Upper lobe of left lung (tissue), 4 donors: Measurements from ENCODE around the gene VASH2.

Experiments used
- POLR2A ChIP-seq, 4 donors: fragments of 450-650 bp; IDR thresholded peaks; one replicate each; pipeline ENCODE4 v1.5.1; 2016 to 2017; ENCODE audit warnings: antibody characterized with exemption in 4 of 4, mild to moderate bottlenecking in 2 of 4
- TF ChIP-seq, protein P1 (sequence below), 6 experiments: fragments of 450-650 bp in 4 of 6; fragments of 200-600 bp in 2 of 6; sonication (generic) in 2 of 6; IDR thresholded peaks; one replicate each; pipeline ENCODE4 v1.5.1; 2016 to 2019; ENCODE audit warnings: antibody characterized with exemption in 6 of 6

DNA sequence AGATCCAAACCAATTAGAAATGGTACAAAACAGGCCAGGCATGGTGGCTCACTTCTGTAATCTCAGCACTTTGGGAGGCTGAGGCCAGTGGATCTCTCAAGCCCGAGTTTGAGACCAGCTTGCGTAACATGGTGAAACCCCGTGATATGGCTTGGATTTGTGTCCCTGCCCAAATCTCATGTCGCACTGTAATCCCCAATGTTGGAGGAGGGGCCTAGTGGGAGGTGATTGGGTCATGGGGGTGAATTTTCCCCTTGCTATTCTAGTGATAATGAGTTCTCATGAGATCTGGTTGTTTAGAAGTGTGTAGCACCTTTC is 7.0 kb upstream of the VASH2 start:
- TF ChIP-seq, protein P1, sequence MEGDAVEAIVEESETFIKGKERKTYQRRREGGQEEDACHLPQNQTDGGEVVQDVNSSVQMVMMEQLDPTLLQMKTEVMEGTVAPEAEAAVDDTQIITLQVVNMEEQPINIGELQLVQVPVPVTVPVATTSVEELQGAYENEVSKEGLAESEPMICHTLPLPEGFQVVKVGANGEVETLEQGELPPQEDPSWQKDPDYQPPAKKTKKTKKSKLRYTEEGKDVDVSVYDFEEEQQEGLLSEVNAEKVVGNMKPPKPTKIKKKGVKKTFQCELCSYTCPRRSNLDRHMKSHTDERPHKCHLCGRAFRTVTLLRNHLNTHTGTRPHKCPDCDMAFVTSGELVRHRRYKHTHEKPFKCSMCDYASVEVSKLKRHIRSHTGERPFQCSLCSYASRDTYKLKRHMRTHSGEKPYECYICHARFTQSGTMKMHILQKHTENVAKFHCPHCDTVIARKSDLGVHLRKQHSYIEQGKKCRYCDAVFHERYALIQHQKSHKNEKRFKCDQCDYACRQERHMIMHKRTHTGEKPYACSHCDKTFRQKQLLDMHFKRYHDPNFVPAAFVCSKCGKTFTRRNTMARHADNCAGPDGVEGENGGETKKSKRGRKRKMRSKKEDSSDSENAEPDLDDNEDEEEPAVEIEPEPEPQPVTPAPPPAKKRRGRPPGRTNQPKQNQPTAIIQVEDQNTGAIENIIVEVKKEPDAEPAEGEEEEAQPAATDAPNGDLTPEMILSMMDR (IDR thresholded peaks at IDR 0.05) = no peak
- no peak for TF ChIP-seq POLR2A (IDR thresholded peaks at IDR 0.05)
